ENCODE data around the gene HIP1R. TPM values are rescaled to one million over a fixed set of nuclear protein-coding genes. Genes with fewer than 3 reads are reported as not detected.

The HIP1R gene
- total and polyA plus RNA-seq, 2 of the 4 experiments (the other 2 are of a cell fraction) = 13.8 to 18.5 TPM

- Histone ChIP-seq H2BK20ac (ENCODE audit: low read depth, low read length) (no peak overlapping the region), H2BK5ac (ENCODE audit: low read depth, low read length, poor library complexity, severe bottlenecking) (peak overlapping the region; percentile 58), H3K27ac (ENCODE audit: insufficient read depth, low read length) (peak overlapping the region; percentile 45; the same call in 1 of the 2 replicates), H3K4me1 (ENCODE audit: control insufficient read depth, insufficient read depth, low read length) (peaks cover 22% of the 10 kb centered on the region), H2AK9ac (replicated peaks; ENCODE audit: low read depth, low read length, poor library complexity) (peak overlapping the region; percentile 49), H3K18ac (ENCODE audit: low read depth, low read length) (no peak overlapping the region), H3K4me3 (ENCODE audit: insufficient read depth, low read depth, low read length) (no peak overlapping the region), H3K9me3 (ENCODE audit: control insufficient read depth, insufficient read depth, low read length) (no peaks in the 10 kb centered on the region), H3K9ac (ENCODE audit: low read depth, low read length) (no peak overlapping the region), H4K5ac (ENCODE audit: low read depth, low read length) (no peak overlapping the region), H4K91ac (ENCODE audit: insufficient read depth, low read depth, low read length) (0 out of 2 replicates have a peak overlapping the region, but pooled peaks have one; percentile 8), H2BK120ac (ENCODE audit: low read depth, low read length) (0 out of 2 replicates have a peak overlapping the region, but pooled peaks have one; percentile 14), H2AFZ (replicated peaks; ENCODE audit: low read length, poor library complexity) (peak overlapping the region; percentile 37), H3K36me3 (ENCODE audit: control insufficient read depth, insufficient read depth, low read length) (no peaks in the 10 kb centered on the region), H3K9me1 (ENCODE audit: insufficient read depth, low read length) (peaks cover 28% of the 10 kb centered on the region), H3K14ac (replicated peaks; ENCODE audit: low read depth, low read length) (peak overlapping the region; percentile 44), H3K56ac (ENCODE audit: extremely low read depth, insufficient read depth, low read length) (no peak overlapping the region), H3K4ac (ENCODE audit: low read depth, low read length) (0 out of 2 replicates have a peak overlapping the region, but pooled peaks have one; percentile 38), H3K4me2 (ENCODE audit: low read depth, low read length) (no peak overlapping the region; the same call in 1 of the 2 replicates), H3K79me1 (ENCODE audit: low read depth in 1 of 2, low read length in 2 of 2) (peaks cover 17 to 78% of the 10 kb centered on the region in 2 experiments; a peak in 3 of 4 replicates), H3K23ac (ENCODE audit: low read depth, low read length) (peak overlapping the region; percentile 26; the same call in 1 of the 2 replicates), H3K27me3 (ENCODE audit: control insufficient read depth, insufficient read depth, low read length) (no peaks in the 10 kb centered on the region), H4K8ac (ENCODE audit: low read depth in 2 of 2, low read length in 2 of 2) (peak overlapping the region in 1 of 2 experiments; percentile 9; a peak in 1 of 4 replicates), H2BK15ac (ENCODE audit: low read depth, low read length) (peak overlapping the region; percentile 18; the same call in 1 of the 3 replicates), H4K20me1 (ENCODE audit: insufficient read depth, low read length) (peaks cover 76% of the 10 kb centered on the region), H2AK5ac (ENCODE audit: low read depth, low read length) (peak overlapping the region; percentile 25; the same call in 1 of the 2 replicates)
- no TSS peak for BruUV-seq (replicated peaks)
- TF ChIP-seq, protein P1, sequence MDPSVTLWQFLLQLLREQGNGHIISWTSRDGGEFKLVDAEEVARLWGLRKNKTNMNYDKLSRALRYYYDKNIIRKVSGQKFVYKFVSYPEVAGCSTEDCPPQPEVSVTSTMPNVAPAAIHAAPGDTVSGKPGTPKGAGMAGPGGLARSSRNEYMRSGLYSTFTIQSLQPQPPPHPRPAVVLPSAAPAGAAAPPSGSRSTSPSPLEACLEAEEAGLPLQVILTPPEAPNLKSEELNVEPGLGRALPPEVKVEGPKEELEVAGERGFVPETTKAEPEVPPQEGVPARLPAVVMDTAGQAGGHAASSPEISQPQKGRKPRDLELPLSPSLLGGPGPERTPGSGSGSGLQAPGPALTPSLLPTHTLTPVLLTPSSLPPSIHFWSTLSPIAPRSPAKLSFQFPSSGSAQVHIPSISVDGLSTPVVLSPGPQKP (IDR thresholded peaks at IDR 0.05; ENCODE audit: borderline replicate concordance, low read depth, low read length) = no peak
- TF ChIP-seq RAD21 (IDR thresholded peaks at IDR 0.05; ENCODE audit: low read length) = peak; percentile 49
- no peak for TF ChIP-seq CHD1 (IDR thresholded peaks at IDR 0.05; ENCODE audit: low read depth, low read length)
- TF ChIP-seq SMC3 (IDR thresholded peaks at IDR 0.05; ENCODE audit: low read depth, low read length) = peak; percentile 40
- TF ChIP-seq CTCF (conservative IDR thresholded peaks at IDR 0.05; ENCODE audit: low read depth, low read length) = peak; percentile 51
- no peak for TF ChIP-seq RFX5 (IDR thresholded peaks at IDR 0.05; ENCODE audit: low read depth, low read length)
- ChIA-PET CTCF (interaction anchor here (0.9 to 1.0 kb wide), 2 partner anchors 9 to 11 kb away, joined by 3 to 4 read pairs; no protein-coding TSS in a partner anchor), POLR2A (ENCODE audit: unreplicated experiment) (no interaction called here)
- intact Hi-C loops (cut with micrococcal nuclease) = no loop called here
- ATAC-seq (ENCODE audit: low read depth) (peak; percentile 57; the same call in 1 of the 2 replicates), DNase-seq (peak; percentile 51)
- 49% methylated on average over 2 of the region's 8 CpGs; no CpG with 5 or more reads in 1 of the 2 experiments for WGBS, 2 experiments (ENCODE audit: extremely low coverage in 2 of 2, insufficient read length in 1 of 2)
- in situ Hi-C loops (cut with MboI; ENCODE audit: low sequenced_read_pairs) = no loop called here
- dilution Hi-C loops (cut with HindIII; ENCODE audit: low sequenced_read_pairs, unreplicated experiment) = no loop called here
Measured at GRCh38 chr12:122880668-122881067, 45.4 kb downstream of the HIP1R start.

Measured in IMR-90 (cell line).